ENCODE data around the gene CCR5AS. TPM values are rescaled to one million over a fixed set of nuclear protein-coding genes. Genes with fewer than 3 reads are reported as not detected.

Gene CCR5AS

GRCh38 chr3:46318207-46318927, 88.5 kb downstream of the CCR5AS start:
- Histone ChIP-seq H3K27ac (no peak overlapping the region), H3K4me3 (no peak overlapping the region), H3K27me3 (no peaks in the 10 kb centered on the region), H3K4me1 (ENCODE audit: low read depth) (no peaks in the 10 kb centered on the region), H3K9me3 (ENCODE audit: low read depth) (no peaks in the 10 kb centered on the region), H3K36me3 (no peaks in the 10 kb centered on the region)
- DNase-seq (ENCODE audit: low read depth in 1 of 2, low spot score in 1 of 2): no peak
- TF ChIP-seq, protein P1, sequence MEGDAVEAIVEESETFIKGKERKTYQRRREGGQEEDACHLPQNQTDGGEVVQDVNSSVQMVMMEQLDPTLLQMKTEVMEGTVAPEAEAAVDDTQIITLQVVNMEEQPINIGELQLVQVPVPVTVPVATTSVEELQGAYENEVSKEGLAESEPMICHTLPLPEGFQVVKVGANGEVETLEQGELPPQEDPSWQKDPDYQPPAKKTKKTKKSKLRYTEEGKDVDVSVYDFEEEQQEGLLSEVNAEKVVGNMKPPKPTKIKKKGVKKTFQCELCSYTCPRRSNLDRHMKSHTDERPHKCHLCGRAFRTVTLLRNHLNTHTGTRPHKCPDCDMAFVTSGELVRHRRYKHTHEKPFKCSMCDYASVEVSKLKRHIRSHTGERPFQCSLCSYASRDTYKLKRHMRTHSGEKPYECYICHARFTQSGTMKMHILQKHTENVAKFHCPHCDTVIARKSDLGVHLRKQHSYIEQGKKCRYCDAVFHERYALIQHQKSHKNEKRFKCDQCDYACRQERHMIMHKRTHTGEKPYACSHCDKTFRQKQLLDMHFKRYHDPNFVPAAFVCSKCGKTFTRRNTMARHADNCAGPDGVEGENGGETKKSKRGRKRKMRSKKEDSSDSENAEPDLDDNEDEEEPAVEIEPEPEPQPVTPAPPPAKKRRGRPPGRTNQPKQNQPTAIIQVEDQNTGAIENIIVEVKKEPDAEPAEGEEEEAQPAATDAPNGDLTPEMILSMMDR (IDR thresholded peaks at IDR 0.05; ENCODE audit: low read depth, low read length): no peak

- Histone ChIP-seq H3K27ac (no peak overlapping the region), H3K4me1 (ENCODE audit: low read depth) (no peaks in the 10 kb centered on the region), H3K27me3 (no peaks in the 10 kb centered on the region), H3K9me3 (ENCODE audit: low read depth) (no peaks in the 10 kb centered on the region), H3K4me3 (no peak overlapping the region), H3K36me3 (no peaks in the 10 kb centered on the region)
- TF ChIP-seq, protein P1 (IDR thresholded peaks at IDR 0.05; ENCODE audit: low read depth, low read length): no peak
- no peak for DNase-seq (ENCODE audit: low read depth in 1 of 2, low spot score in 1 of 2)
Observed at GRCh38 chr3:46316206-46316605, 90.7 kb downstream of the CCR5AS start.

GRCh38 chr3:46314517-46314916, 92.3 kb downstream of the CCR5AS start:
- no peak overlapping the region for H3K27ac ChIP-seq
- TF ChIP-seq, protein P1 (IDR thresholded peaks at IDR 0.05; ENCODE audit: low read depth, low read length): no peak

More at GRCh38 chr3:46314517-46314916, 92.3 kb downstream of the CCR5AS start:
- no peaks in the 10 kb centered on the region for H3K36me3 ChIP-seq
- no peaks in the 10 kb centered on the region for H3K9me3 ChIP-seq (ENCODE audit: low read depth)
- no peak for DNase-seq (ENCODE audit: low read depth in 1 of 2, low spot score in 1 of 2)
- no peak overlapping the region for H3K4me3 ChIP-seq
- H3K27me3 ChIP-seq: no peaks in the 10 kb centered on the region
- no peaks in the 10 kb centered on the region for H3K4me1 ChIP-seq (ENCODE audit: low read depth)

Other genes with a start within 250 kb of the CCR5AS start
- 0.07 TPM in 1 of 2 replicates, not detected in the other for gene CCR1, start 198.8 kb downstream of the CCR5AS start, total RNA-seq
- not detected in 2 replicates for gene CCR1, start 198.8 kb downstream of the CCR5AS start, polyA plus RNA-seq
- gene CCR3, start 164.6 kb downstream of the CCR5AS start, total RNA-seq: not detected in 2 replicates
- not detected in 2 replicates for gene CCR3, start 164.6 kb downstream of the CCR5AS start, polyA plus RNA-seq
- not detected in 2 replicates for gene CCR2, start 53.0 kb downstream of the CCR5AS start, total RNA-seq
- not detected in 2 replicates for gene CCR2, start 53.0 kb downstream of the CCR5AS start, polyA plus RNA-seq
- not detected in 2 replicates for gene CCR5, start 36.1 kb downstream of the CCR5AS start, total RNA-seq
- not detected in 2 replicates for gene CCR5, start 36.1 kb downstream of the CCR5AS start, polyA plus RNA-seq
- gene CCRL2, start 193 bp upstream of the CCR5AS start, total RNA-seq: 7.2 and 8.6 TPM in 2 replicates
- gene CCRL2, start 193 bp upstream of the CCR5AS start, polyA plus RNA-seq: 5.3 and 10.4 TPM in 2 replicates
- gene LTF, start 57.8 kb upstream of the CCR5AS start, total RNA-seq: not detected in 2 replicates
- gene LTF, start 57.8 kb upstream of the CCR5AS start, polyA plus RNA-seq: not detected in 2 replicates
- not detected in 2 replicates for gene RTP3, start 90.9 kb upstream of the CCR5AS start, total RNA-seq
- gene RTP3, start 90.9 kb upstream of the CCR5AS start, polyA plus RNA-seq: not detected in 2 replicates
- gene LRRC2, start 159.2 kb upstream of the CCR5AS start, total RNA-seq: 0.56 and 0.77 TPM in 2 replicates
- 0.71 and 1.6 TPM in 2 replicates for gene LRRC2, start 159.2 kb upstream of the CCR5AS start, polyA plus RNA-seq
- not detected in 2 replicates for gene FAM240A, start 205.5 kb upstream of the CCR5AS start, total RNA-seq
- gene FAM240A, start 205.5 kb upstream of the CCR5AS start, polyA plus RNA-seq: not detected in 2 replicates